HL-60 (cell line): ENCODE results near the gene INTS12.

Source experiments
- DNase-seq, 2 experiments: peaks; one replicate each; pipeline ENCODE4 v3.0.0-alpha.2; 2010 to 2020; ENCODE audit warnings: low read depth in 1 of 2, low spot score in 1 of 2
- H3K27ac ChIP-seq: fragments of 250-450 bp; sonication (Bioruptor Pico); replicated peaks from 2 replicates; pipeline ENCODE4 v1.5.1; 2020; ENCODE audit warnings: mild to moderate bottlenecking, moderate library complexity
- H3K27me3 ChIP-seq: fragments of 250-450 bp; sonication (Bioruptor Pico); 2 replicates; pipeline ENCODE4 v1.5.1; 2021; ENCODE audit warnings: mild to moderate bottlenecking, moderate library complexity; ENCODE audit not compliant: insufficient read depth, poor library complexity, severe bottlenecking
- H3K4me3 ChIP-seq: replicated peaks from 2 replicates; pipeline ENCODE4 v1.5.1; 2011; ENCODE audit warnings: mild to moderate bottlenecking, control low read depth, low read length; ENCODE audit not compliant: insufficient read depth
- CTCF ChIP-seq: IDR thresholded peaks from one replicate; pipeline ENCODE4 v1.5.1; 2011; ENCODE audit warnings: low read length, control low read depth, inconsistent platforms; ENCODE audit not compliant: insufficient read depth
- GABPA ChIP-seq: IDR thresholded peaks from 2 replicates; pipeline ENCODE4 v1.6.1; 2012; ENCODE audit warnings: low read depth
- POLR2AphosphoS5 ChIP-seq: IDR thresholded peaks from 2 replicates; pipeline ENCODE4 v1.6.1; 2012; ENCODE audit warnings: low read depth
- REST ChIP-seq: IDR thresholded peaks from 2 replicates; pipeline ENCODE4 v1.6.1; 2012; ENCODE audit warnings: low read depth; ENCODE audit not compliant: insufficient replicate concordance
- SPI1 ChIP-seq: IDR thresholded peaks from 2 replicates; pipeline ENCODE4 v1.6.1; 2012; ENCODE audit warnings: low read depth, mild to moderate bottlenecking, borderline replicate concordance

Gene INTS12

GRCh38 chr4:105633241-105633640 is 75.2 kb downstream of the INTS12 start:
- TF ChIP-seq REST = no peak
- TF ChIP-seq SPI1 = no peak
- TF ChIP-seq POLR2AphosphoS5 = no peak
- no peak for TF ChIP-seq CTCF
- TF ChIP-seq GABPA = no peak
- DNase-seq = no peak
- H3K27ac ChIP-seq = no peak overlapping the region
- no peaks in the 10 kb centered on the region for H3K27me3 ChIP-seq
- no peak overlapping the region for H3K4me3 ChIP-seq
